ENCODE data around the gene MDM2. TPM values are rescaled to one million over a fixed set of nuclear protein-coding genes. Genes with fewer than 3 reads are reported as not detected.

The MDM2 gene
- total and polyA plus RNA-seq, 2 donors (not counting 1 experiment from before 2014, with no cell fraction given), result 6.1 to 78.7 TPM

GRCh38 chr12:68804657-68805591, 3.1 kb upstream of the MDM2 start:
- Histone ChIP-seq H3K79me2 (ENCODE audit: control insufficient read depth, insufficient read depth, low read length) (peaks cover 18% of the 10 kb centered on the region), H3K36me3 (replicated peaks in 1 of 2; ENCODE audit: control extremely low read depth in 1 of 2, control insufficient read depth in 1 of 2, extremely low read depth in 1 of 2, insufficient read depth in 2 of 2, low read length in 1 of 2) (peaks cover 0 to 3% of the 10 kb centered on the region in 2 experiments), H3K9ac (ENCODE audit: low read length) (no peak overlapping the region), H2AFZ (ENCODE audit: insufficient read depth, low read depth, low read length, poor library complexity, severe bottlenecking) (no peak overlapping the region), H3K27ac (ENCODE audit: low read length in 2 of 2) (no peak overlapping the region), H3K27me3 (replicated peaks in 1 of 4; ENCODE audit: control extremely low read depth in 1 of 4, control insufficient read depth in 3 of 4, insufficient read depth in 4 of 4, low read length in 3 of 4) (no peaks in the 10 kb centered on the region), H3K4me2 (replicated peaks; ENCODE audit: low read depth, low read length, poor library complexity, severe bottlenecking) (no peak overlapping the region), H3K4me3 (ENCODE audit: control extremely low read depth in 1 of 5, extremely low read depth in 1 of 5, insufficient read depth in 1 of 5, low read depth in 2 of 5, low read length in 4 of 5) (no peak overlapping the region), H3K4me1 (ENCODE audit: control insufficient read depth in 2 of 2, insufficient read depth in 2 of 2, low read length in 2 of 2) (peaks cover 11% of the 10 kb centered on the region in 2 donors), H4K20me1 (ENCODE audit: control insufficient read depth, insufficient read depth, low read length, poor library complexity, severe bottlenecking) (no peaks in the 10 kb centered on the region), H3K9me3 (ENCODE audit: control extremely low read depth in 1 of 3, control insufficient read depth in 2 of 3, insufficient read depth in 1 of 3, low read length in 2 of 3) (no peaks in the 10 kb centered on the region)
- CTCF ChIA-PET, result no interaction called here
- Mint-ChIP-seq H3K4me1 (peaks cover 17% of the 10 kb centered on the region), H3K27ac (no peak overlapping the region), H3K9me3 (ENCODE audit: insufficient read depth) (no peaks in the 10 kb centered on the region), H3K4me3 (no peak overlapping the region), H3K27me3 (no peaks in the 10 kb centered on the region)
- POLR2A ChIA-PET, result no interaction called here
- 96% methylated on average over 31 of the region's 32 CpGs for WGBS (ENCODE audit: insufficient coverage)
- DNase-seq (no peak), ATAC-seq (ENCODE audit: low read depth) (no peak)
- TF ChIP-seq EZH2 (IDR thresholded peaks at IDR 0.05; ENCODE audit: borderline replicate concordance, insufficient read depth, low read depth, low read length, poor library complexity, severe bottlenecking) (no peak), CTCF (IDR thresholded peaks at IDR 0.05) (no peak)
- intact Hi-C loops (cut with micrococcal nuclease), result loop anchor here (5.0 to 10.0 kb wide), 2 partner anchors 580 to 1158 kb away; partner anchors contain the start of genes DYRK2 and IL26

DNA sequence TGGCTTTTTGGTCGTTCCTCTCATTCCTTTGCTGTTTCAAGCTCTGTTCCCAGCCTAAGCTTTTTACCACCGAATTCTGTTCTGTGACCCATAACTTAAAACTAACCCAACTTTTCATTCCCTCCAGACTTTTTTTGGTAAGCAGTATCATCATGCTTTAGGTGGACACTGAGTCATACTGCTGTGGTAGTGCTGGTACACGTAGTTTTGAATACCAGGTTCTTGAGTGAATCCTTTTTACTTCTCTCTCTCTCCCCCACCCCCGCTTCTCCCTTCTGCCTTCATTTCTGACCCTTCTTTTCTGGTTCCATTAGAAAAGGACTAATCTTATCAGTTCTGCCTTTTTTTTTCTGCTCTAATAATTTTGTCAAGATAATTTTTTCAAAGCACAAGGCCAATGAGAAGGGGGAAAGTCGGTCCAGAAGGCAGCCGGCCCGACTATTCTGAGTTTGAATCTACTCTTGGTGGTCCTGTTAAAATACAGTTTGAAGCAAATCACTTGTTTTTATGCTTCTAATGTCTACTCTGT, 2.3 kb upstream of the MDM2 start:
- Mint-ChIP-seq H3K4me3 (no peak overlapping the region), H3K27ac (no peak overlapping the region), H3K27me3 (no peaks in the 10 kb centered on the region), H3K4me1 (peaks cover 17% of the 10 kb centered on the region), H3K9me3 (ENCODE audit: insufficient read depth) (no peaks in the 10 kb centered on the region)
- H3K79me2 ChIP-seq (ENCODE audit: control insufficient read depth, insufficient read depth, low read length), result peaks cover 21% of the 10 kb centered on the region
- no peak overlapping the region for H3K4me2 ChIP-seq (replicated peaks; ENCODE audit: low read depth, low read length, poor library complexity, severe bottlenecking)
- peaks cover 0 to 3% of the 10 kb centered on the region in 2 experiments for H3K36me3 ChIP-seq (replicated peaks in 1 of 2; ENCODE audit: control extremely low read depth in 1 of 2, control insufficient read depth in 1 of 2, extremely low read depth in 1 of 2, insufficient read depth in 2 of 2, low read length in 1 of 2)
- H3K27me3 ChIP-seq (replicated peaks in 1 of 4; ENCODE audit: control extremely low read depth in 1 of 4, control insufficient read depth in 3 of 4, insufficient read depth in 4 of 4, low read length in 3 of 4), result no peaks in the 10 kb centered on the region
- TF ChIP-seq CTCF (IDR thresholded peaks at IDR 0.05), result no peak
- no peak for TF ChIP-seq EZH2 (IDR thresholded peaks at IDR 0.05; ENCODE audit: borderline replicate concordance, insufficient read depth, low read depth, low read length, poor library complexity, severe bottlenecking)
- WGBS (ENCODE audit: insufficient coverage), result 92% methylated on average over 2 of the region's 7 CpGs
- intact Hi-C loops (cut with micrococcal nuclease), result loop anchor here (2.0 to 10.0 kb wide), 3 partner anchors 13 to 1158 kb away; partner anchors contain the start of genes DYRK2 and IL26
- ATAC-seq (ENCODE audit: low read depth) (no peak), DNase-seq (no peak)
- ChIA-PET CTCF (no interaction called here), POLR2A (no interaction called here)
- no peaks in the 10 kb centered on the region for H4K20me1 ChIP-seq (ENCODE audit: control insufficient read depth, insufficient read depth, low read length, poor library complexity, severe bottlenecking)
- H3K4me3 ChIP-seq (ENCODE audit: control extremely low read depth in 1 of 5, extremely low read depth in 1 of 5, insufficient read depth in 1 of 5, low read depth in 2 of 5, low read length in 4 of 5), result no peak overlapping the region
- H3K27ac ChIP-seq (ENCODE audit: low read length in 2 of 2), result no peak overlapping the region
- peaks cover 11% of the 10 kb centered on the region in 2 donors for H3K4me1 ChIP-seq (ENCODE audit: control insufficient read depth in 2 of 2, insufficient read depth in 2 of 2, low read length in 2 of 2)
- H3K9ac ChIP-seq (ENCODE audit: low read length), result no peak overlapping the region
- no peaks in the 10 kb centered on the region for H3K9me3 ChIP-seq (ENCODE audit: control extremely low read depth in 1 of 3, control insufficient read depth in 2 of 3, insufficient read depth in 1 of 3, low read length in 2 of 3)
- no peak overlapping the region for H2AFZ ChIP-seq (ENCODE audit: insufficient read depth, low read depth, low read length, poor library complexity, severe bottlenecking)
